Measurements from ENCODE around the gene MFAP4.

The MFAP4 gene

GRCh38 chr17:19386974-19387920 lies at the start of gene MFAP4:
TSS of gene MFAP4 (minus strand) at chr17:19387190. CDS start at chr17:19387155, 35 bp downstream.
- DNase-seq (ENCODE audit: low read depth in 2 of 3, low spot score in 2 of 3) = no peak

- DNase-seq (ENCODE audit: low read depth in 2 of 3, low spot score in 2 of 3) = no peak
Measured at GRCh38 chr17:19433727-19434340, 46.8 kb upstream of the MFAP4 start.

GRCh38 chr17:19433255-19433654 lies 46.3 kb upstream of the MFAP4 start:
- DNase-seq (ENCODE audit: low read depth in 2 of 3, low spot score in 2 of 3) = no peak

- DNase-seq (ENCODE audit: low read depth in 2 of 3, low spot score in 2 of 3) = no peak
Measured at GRCh38 chr17:19431691-19432090, 44.7 kb upstream of the MFAP4 start.

- DNase-seq (ENCODE audit: low read depth in 2 of 3, low spot score in 2 of 3) = no peak
Measured at GRCh38 chr17:19426631-19427030, 39.6 kb upstream of the MFAP4 start.

GRCh38 chr17:19424934-19425868 lies 38.2 kb upstream of the MFAP4 start:
- no peak for DNase-seq (ENCODE audit: low read depth in 2 of 3, low spot score in 2 of 3)

- no peak for DNase-seq (ENCODE audit: low read depth in 2 of 3, low spot score in 2 of 3)
Measured at GRCh38 chr17:19421926-19422325, 34.9 kb upstream of the MFAP4 start.

- no peak for DNase-seq (ENCODE audit: low read depth in 2 of 3, low spot score in 2 of 3)
Measured at GRCh38 chr17:19421219-19421618, 34.2 kb upstream of the MFAP4 start.

- DNase-seq (ENCODE audit: low read depth in 2 of 3, low spot score in 2 of 3) = no peak
Measured at GRCh38 chr17:19418251-19418992, 31.4 kb upstream of the MFAP4 start.

GRCh38 chr17:19417611-19418010 lies 30.6 kb upstream of the MFAP4 start:
- DNase-seq (ENCODE audit: low read depth in 2 of 3, low spot score in 2 of 3) = no peak

- no peak for DNase-seq (ENCODE audit: low read depth in 2 of 3, low spot score in 2 of 3)
Measured at GRCh38 chr17:19415806-19416775, 29.1 kb upstream of the MFAP4 start.

GRCh38 chr17:19415311-19415710 lies 28.3 kb upstream of the MFAP4 start:
- no peak for DNase-seq (ENCODE audit: low read depth in 2 of 3, low spot score in 2 of 3)

- no peak for DNase-seq (ENCODE audit: low read depth in 2 of 3, low spot score in 2 of 3)
Measured at GRCh38 chr17:19414396-19415280, 27.6 kb upstream of the MFAP4 start.

- DNase-seq (ENCODE audit: low read depth in 2 of 3, low spot score in 2 of 3) = no peak
Measured at GRCh38 chr17:19413761-19414160, 26.8 kb upstream of the MFAP4 start.

- DNase-seq (ENCODE audit: low read depth in 2 of 3, low spot score in 2 of 3) = no peak
Measured at GRCh38 chr17:19412984-19413383, 26.0 kb upstream of the MFAP4 start.

GRCh38 chr17:19412510-19412909 lies 25.5 kb upstream of the MFAP4 start:
- no peak for DNase-seq (ENCODE audit: low read depth in 2 of 3, low spot score in 2 of 3)

- DNase-seq (ENCODE audit: low read depth in 2 of 3, low spot score in 2 of 3) = no peak
Measured at GRCh38 chr17:19411631-19412030, 24.6 kb upstream of the MFAP4 start.

GRCh38 chr17:19410875-19411620 lies 24.1 kb upstream of the MFAP4 start, which contains the start of gene RNF112:
TSS of gene RNF112 (plus strand) at chr17:19411232. CDS start at chr17:19411409, 177 bp downstream.
- no peak for DNase-seq (ENCODE audit: low read depth in 2 of 3, low spot score in 2 of 3)
